ENCODE data around the gene COL9A3. TPM values are rescaled to one million over a fixed set of nuclear protein-coding genes. Genes with fewer than 3 reads are reported as not detected.
A peak's percentile ranks its signal among the peaks of the same experiment; 100 is the strongest.
"Not testable (repeated sequence)": the region's sequence is repeated elsewhere in the genome, so short reads cannot be mapped to it uniquely, and the experiment has no call there.

Gene COL9A3
- total RNA-seq, 1 experiment from 2014 or later: 2.0 TPM

- Histone ChIP-seq H3K27me3 (0 out of 2 replicates have a peak, but pooled peaks cover 5% of the 10 kb centered on the region), H3K4me1 (peaks cover 8% of the 10 kb centered on the region), H3K4me3 (no peak overlapping the region), H3K9me3 (replicated peaks) (no peaks in the 10 kb centered on the region; the same call in 1 of the 2 replicates), H3K36me3 (no peaks in the 10 kb centered on the region), H3K27ac (no peak overlapping the region)
- no peak for DNase-seq
Measured at GRCh38 chr20:62872184-62872847, 55.5 kb downstream of the COL9A3 start.

GRCh38 chr20:62872862-62873261 lies 56.0 kb downstream of the COL9A3 start:
- 0 out of 2 replicates have a peak, but pooled peaks cover 4% of the 10 kb centered on the region for H3K27me3 ChIP-seq
- H3K4me1 ChIP-seq: peaks cover 8% of the 10 kb centered on the region
- no peak overlapping the region for H3K27ac ChIP-seq
- no peaks in the 10 kb centered on the region; the same call in 1 of the 2 replicates for H3K9me3 ChIP-seq (replicated peaks)
- DNase-seq: no peak
- H3K36me3 ChIP-seq: no peaks in the 10 kb centered on the region
- no peak overlapping the region for H3K4me3 ChIP-seq

DNA sequence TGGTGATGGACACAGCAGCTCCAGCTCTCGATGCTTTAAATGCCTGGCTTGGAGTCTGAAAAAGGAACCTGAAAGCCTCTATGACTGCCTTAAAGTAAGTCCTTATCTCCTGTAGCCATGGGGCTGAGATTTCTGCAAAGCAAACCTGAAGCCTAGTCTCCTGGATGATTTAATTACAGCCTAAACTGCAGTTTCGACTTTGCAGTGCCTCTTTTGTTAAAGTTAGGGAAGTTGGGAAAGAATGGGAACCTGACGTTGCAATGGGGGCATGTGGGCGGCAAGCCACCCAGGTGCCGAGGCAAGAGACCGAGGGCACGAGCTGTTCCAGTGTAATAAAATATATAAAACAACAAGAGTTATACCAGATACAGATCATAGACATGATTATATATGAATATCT lies 56.4 kb downstream of the COL9A3 start:
- Histone ChIP-seq H3K4me1 (peaks cover 8% of the 10 kb centered on the region), H3K27me3 (no peaks in the 10 kb centered on the region), H3K36me3 (no peaks in the 10 kb centered on the region), H3K9me3 (replicated peaks) (no peaks in the 10 kb centered on the region; the same call in 1 of the 2 replicates), H3K4me3 (no peak overlapping the region), H3K27ac (no peak overlapping the region)
- no peak for DNase-seq

- H3K4me1 ChIP-seq; H3K9me3 ChIP-seq (replicated peaks); H3K36me3 ChIP-seq; H3K27me3 ChIP-seq; H3K27ac ChIP-seq: not testable (repeated sequence)
- DNase-seq: peak; percentile 85 to 86
- peak overlapping the region; percentile 23 for H3K4me3 ChIP-seq
Measured at GRCh38 chr20:62873681-62874031, 56.8 kb downstream of the COL9A3 start.

GRCh38 chr20:62874964-62875344 lies 58.1 kb downstream of the COL9A3 start:
- no peaks in the 10 kb centered on the region for H3K27me3 ChIP-seq
- no peaks in the 10 kb centered on the region for H3K36me3 ChIP-seq
- H3K4me3 ChIP-seq: no peak overlapping the region
- H3K27ac ChIP-seq: no peak overlapping the region
- no peak for DNase-seq
- H3K9me3 ChIP-seq (replicated peaks): no peaks in the 10 kb centered on the region; the same call in 1 of the 2 replicates
- peaks cover 8% of the 10 kb centered on the region for H3K4me1 ChIP-seq

GRCh38 chr20:62875419-62876361 lies 58.8 kb downstream of the COL9A3 start:
- Histone ChIP-seq H3K27ac (peak overlapping the region; percentile 13; the same call in 1 of the 2 replicates), H3K9me3 (replicated peaks) (no peaks in the 10 kb centered on the region), H3K36me3 (no peaks in the 10 kb centered on the region), H3K4me3 (peak overlapping the region; percentile 2; the same call in 1 of the 2 replicates), H3K4me1 (peaks cover 8% of the 10 kb centered on the region), H3K27me3 (no peaks in the 10 kb centered on the region)
- peak; percentile 96 to 97 for DNase-seq

DNA sequence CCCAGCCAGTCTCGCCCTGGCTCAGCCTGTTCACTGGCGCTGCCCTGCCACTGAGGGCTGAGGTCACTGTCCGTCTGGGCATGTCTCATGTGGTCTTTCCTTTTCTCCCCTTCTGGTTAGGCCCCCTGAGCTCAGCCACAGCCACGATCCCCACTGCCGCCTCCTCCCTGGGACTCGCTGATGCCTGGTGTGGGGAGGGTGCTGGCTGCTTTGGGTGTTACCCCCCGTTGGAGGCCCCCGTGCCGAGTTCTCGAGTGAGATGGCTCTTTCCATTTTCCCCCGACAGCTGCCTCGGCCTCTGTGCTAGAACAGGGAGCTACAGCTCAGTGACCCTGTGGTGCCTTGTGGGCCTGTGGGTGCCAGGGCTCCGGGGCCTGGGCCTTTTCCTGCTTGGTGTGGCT lies 59.7 kb downstream of the COL9A3 start:
- no peak for DNase-seq
- Histone ChIP-seq H3K4me1 (peaks cover 8% of the 10 kb centered on the region), H3K27me3 (no peaks in the 10 kb centered on the region), H3K36me3 (no peaks in the 10 kb centered on the region), H3K4me3 (no peak overlapping the region), H3K27ac (no peak overlapping the region), H3K9me3 (replicated peaks) (no peaks in the 10 kb centered on the region)

GRCh38 chr20:62876902-62877816 lies 60.3 kb downstream of the COL9A3 start:
- Histone ChIP-seq H3K27me3 (no peaks in the 10 kb centered on the region), H3K9me3 (replicated peaks) (no peaks in the 10 kb centered on the region), H3K36me3 (no peaks in the 10 kb centered on the region), H3K27ac (no peak overlapping the region), H3K4me1 (peaks cover 8% of the 10 kb centered on the region), H3K4me3 (no peak overlapping the region)
- no peak for DNase-seq

- H3K27ac ChIP-seq: no peak overlapping the region
- H3K36me3 ChIP-seq: no peaks in the 10 kb centered on the region
- DNase-seq: no peak
- no peaks in the 10 kb centered on the region for H3K27me3 ChIP-seq
- no peaks in the 10 kb centered on the region for H3K9me3 ChIP-seq (replicated peaks)
- peaks cover 8% of the 10 kb centered on the region for H3K4me1 ChIP-seq
- H3K4me3 ChIP-seq: no peak overlapping the region
Measured at GRCh38 chr20:62878244-62879038, 61.6 kb downstream of the COL9A3 start.

DNA sequence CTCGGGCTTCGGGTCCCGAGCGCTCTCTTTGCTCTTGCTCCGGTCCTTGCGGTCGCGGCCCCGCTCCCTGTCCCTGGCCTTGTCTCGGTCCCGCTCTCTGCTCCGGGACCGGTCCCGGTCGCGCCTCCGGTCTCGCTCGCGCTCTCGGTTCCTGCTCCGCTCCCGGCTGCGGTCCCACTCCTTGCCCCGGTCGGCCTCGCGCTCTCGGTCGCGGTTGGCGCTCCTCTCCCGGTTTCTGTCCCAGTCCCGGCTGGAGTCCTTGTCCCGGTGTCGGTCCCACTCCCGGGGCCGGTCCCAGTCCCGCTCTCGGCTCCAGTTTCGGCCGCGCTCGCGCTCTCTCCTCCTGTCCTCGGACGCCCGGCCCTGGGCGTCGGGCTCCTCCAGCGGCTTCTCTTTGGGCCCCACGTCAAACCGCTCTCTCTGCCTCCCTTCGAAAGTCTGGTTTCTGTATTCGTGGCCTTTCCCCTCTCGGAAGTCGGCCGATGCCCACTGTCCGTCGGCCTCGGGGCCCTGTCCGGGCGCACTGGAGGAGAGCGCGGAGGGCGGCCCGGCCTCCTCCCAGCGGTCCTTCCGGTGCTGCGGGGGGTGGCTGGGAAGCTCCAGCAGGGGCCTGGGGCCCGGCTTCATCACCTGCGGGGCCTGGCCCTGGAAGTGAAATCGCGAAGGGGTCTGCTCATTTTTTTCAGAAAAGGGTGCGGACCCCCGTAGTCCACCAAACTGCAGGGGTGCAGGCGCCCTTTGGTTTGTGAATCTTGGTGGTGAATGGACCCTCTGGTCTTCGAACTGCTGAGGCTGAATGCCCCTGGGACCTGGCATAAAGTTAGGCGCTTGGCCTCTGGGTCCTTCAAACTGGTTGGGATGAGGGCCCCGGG lies 62.7 kb downstream of the COL9A3 start:
- Histone ChIP-seq H3K4me1 (peaks cover 3% of the 10 kb centered on the region), H3K27ac (no peak overlapping the region), H3K27me3 (no peaks in the 10 kb centered on the region), H3K36me3 (no peaks in the 10 kb centered on the region), H3K9me3 (replicated peaks) (no peaks in the 10 kb centered on the region), H3K4me3 (no peak overlapping the region)
- DNase-seq: no peak

GRCh38 chr20:62880147-62880934 lies 63.5 kb downstream of the COL9A3 start:
- Histone ChIP-seq H3K27ac (no peak overlapping the region), H3K9me3 (replicated peaks) (no peaks in the 10 kb centered on the region), H3K4me3 (no peak overlapping the region), H3K27me3 (no peaks in the 10 kb centered on the region), H3K4me1 (no peaks in the 10 kb centered on the region), H3K36me3 (no peaks in the 10 kb centered on the region)
- no peak for DNase-seq

- H3K9me3 ChIP-seq (replicated peaks): no peaks in the 10 kb centered on the region
- H3K4me1 ChIP-seq: no peaks in the 10 kb centered on the region
- H3K36me3 ChIP-seq: no peaks in the 10 kb centered on the region
- no peak overlapping the region for H3K27ac ChIP-seq
- DNase-seq: no peak
- no peaks in the 10 kb centered on the region for H3K27me3 ChIP-seq
- no peak overlapping the region for H3K4me3 ChIP-seq
Measured at GRCh38 chr20:62880935-62881661, 64.2 kb downstream of the COL9A3 start.

Measured in SJCRH30 (cell line).